HG03354 (cell line): ENCODE results near the gene PIK3R1.

Source experiments
- ATAC-seq: cut with Tn5 transposase; IDR thresholded peaks from one replicate; pipeline ENCODE4 v1.9.1; 2021; ENCODE audit warnings: mild to moderate bottlenecking; ENCODE audit not compliant: unreplicated experiment, poor library complexity, severe bottlenecking

The PIK3R1 gene

DNA sequence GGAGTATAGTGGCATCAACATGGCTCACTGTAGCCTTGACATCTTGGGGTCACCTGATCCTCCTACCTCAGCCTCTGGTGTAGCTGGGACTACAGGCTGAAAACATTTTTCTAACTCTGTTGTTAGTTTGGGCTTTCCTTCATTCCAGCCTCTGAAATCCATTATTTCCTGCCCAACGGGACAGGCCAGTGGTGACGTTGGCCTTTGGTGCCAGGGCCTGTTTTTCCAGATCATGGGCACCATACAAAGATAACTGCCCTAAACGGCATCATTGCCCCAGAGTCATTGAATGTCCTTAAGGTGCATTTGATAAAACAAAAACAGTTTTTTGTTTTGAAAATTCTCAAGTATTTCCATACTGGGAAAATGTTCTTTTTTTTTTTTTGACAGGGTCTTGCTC lies 32.1 kb downstream of the PIK3R1 start:
- ATAC-seq: no peak

DNA sequence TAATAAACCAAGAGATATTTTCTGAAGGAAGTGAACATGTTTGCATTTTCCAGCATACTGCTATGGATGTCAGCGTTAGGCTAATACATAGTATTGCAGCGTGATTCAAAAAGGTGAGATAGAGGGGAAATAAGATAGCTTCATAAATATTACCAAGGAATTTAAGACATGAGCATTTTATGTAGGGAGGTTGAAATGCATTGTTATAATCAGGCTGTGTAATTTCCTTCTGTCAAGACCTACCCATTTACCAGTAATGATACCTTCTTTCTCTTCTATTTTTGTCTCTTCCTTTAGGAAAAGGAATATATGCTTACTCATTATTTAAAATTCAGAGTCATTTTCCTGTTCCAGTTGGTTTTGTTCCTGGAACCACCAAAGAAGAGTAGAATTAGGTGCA lies 33.3 kb downstream of the PIK3R1 start:
- no peak for ATAC-seq

DNA sequence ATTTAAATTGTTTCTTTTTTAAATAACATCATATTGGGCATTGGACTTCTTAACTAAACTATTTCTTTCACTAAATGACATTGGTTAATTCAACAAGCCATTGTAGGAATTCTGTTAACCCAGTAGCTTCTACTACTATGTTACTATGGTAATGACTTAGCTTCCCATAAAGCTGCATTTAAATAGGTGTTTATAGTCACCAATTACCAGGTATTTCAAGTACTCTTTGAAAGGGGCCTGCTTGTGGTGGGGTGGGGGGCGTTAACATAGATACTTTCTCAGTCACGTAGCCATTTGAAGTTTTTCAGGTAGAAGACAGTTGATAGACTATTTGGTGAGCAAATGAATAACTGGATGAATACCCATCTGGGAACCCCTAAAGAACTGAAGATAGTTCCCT lies 34.0 kb downstream of the PIK3R1 start:
- no peak for ATAC-seq

DNA sequence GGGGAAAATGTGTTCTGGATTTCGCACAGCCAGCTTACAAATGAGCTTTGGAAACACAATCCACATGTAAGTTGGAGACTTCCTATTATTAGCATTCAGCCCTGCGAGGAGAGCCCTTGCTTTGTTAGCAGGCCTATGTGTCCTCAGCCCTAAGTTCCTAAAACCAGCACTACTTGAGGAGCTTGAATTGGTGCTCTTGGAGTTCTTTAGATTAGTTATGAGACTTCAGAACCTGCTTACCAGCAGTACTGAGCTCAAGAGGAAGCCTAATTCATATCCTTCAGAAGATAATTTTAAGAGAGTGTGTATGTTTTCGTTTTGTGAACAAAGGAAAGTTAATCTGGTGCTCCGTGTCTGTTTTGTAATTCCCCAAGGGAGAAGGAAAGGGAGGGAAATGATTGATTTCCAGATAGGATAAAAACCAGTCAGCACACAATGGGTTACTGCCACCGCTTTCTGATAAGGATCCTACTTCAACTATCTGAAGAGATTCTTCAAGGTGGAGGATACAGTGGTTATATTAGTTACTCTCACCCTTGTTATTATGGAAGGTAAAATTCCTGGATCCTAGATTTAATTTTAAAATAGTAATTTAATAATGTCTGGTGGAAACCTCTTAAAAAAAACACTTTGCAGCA lies 35.2 kb downstream of the PIK3R1 start:
- ATAC-seq: no peak

DNA sequence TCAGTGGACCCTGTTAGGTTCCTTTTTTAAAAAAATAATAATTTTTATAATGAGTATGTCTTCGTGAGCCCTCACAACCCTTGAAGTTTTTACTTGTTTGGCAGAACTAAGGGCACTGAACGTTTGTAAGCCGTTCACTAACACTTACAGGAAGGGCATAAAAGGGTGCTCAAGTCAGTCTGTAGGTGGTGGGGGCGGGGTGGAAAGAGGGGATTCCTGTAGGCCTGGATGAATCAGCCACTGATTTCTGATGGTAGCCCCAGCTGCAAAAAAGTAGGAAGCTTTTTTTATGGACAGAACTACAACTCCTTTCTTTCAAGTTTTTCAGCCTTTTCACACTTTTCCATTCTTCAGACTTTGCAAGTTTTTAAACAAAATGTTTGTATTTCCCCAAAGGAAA lies 35.8 kb downstream of the PIK3R1 start:
- ATAC-seq: no peak

DNA sequence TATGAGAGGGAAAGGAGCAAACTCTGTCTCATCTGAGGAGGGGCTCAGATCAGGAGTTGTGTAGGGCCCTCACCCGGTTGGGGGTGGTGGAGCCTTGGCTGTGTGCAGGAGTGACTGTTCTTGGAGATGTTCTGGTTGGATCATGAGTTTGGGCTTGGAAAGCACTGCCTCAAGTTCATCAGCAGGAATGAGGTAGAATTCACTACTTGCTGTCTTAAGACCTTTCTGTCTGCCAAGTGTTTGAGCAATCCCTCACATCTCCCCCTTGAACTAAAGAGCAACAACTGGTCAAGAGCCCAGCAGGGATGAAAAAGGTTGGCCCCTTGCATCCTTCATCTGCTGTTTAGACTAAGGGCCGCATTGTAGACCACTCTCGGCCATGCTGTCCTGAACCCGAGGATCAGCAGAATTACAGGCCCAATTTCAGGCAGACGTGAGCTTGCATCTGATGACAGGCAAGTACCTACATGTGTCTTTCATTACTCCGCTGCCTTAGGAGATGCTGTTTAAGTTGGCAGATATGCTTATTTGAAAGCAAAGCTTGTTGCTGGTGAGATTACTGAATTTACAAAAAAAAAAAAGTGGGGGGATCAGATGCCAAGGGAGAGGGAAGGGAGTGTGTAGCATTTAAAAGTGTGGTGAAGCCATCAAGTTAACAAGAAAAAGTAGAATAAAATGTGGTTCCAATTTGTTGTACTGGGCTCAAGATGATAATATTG lies 36.4 kb downstream of the PIK3R1 start:
- no peak for ATAC-seq

DNA sequence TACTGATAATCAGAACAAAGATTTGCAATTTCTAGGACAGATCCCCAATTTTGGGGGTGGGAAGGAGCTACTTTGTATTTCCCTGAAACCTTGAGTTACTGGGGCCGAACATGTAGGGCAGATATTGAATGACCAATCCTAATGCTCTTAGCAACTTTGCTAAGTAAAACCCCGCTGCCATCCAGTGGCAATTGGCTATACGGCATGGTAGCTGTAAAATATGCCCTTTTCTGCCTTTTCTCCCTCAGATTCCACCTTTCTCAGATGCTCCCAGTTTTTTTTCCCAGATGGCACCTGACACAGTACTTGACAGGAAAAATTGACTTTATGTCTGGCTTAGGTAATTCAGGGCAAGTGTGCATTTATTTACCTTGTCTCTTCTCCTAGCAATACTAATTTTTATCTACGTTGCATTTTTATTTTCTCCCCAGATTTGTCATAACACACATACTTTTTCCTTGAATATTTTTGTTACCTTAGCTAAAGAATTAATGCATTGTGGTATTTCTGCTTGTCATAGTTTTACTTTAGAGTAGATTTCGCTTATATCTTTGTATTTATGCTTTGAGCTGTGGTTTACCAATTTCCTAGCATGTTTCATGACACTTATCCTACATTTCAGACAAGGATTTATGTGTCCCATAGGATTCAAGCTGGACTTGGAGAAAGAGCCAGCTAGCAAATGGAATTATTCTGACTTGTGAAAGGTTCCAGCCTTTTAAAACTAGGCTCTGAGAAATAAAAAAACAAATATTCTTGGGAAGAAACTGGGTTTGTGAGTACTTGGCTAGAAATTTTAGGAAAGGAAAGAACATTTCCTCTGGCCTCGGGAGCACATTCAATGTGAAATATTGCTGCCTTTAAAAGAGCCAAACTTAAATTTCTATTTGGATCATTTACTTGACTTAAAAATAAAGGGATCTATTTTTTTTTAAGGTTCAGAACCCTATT lies 37.4 kb downstream of the PIK3R1 start:
- ATAC-seq: peak; percentile 70

DNA sequence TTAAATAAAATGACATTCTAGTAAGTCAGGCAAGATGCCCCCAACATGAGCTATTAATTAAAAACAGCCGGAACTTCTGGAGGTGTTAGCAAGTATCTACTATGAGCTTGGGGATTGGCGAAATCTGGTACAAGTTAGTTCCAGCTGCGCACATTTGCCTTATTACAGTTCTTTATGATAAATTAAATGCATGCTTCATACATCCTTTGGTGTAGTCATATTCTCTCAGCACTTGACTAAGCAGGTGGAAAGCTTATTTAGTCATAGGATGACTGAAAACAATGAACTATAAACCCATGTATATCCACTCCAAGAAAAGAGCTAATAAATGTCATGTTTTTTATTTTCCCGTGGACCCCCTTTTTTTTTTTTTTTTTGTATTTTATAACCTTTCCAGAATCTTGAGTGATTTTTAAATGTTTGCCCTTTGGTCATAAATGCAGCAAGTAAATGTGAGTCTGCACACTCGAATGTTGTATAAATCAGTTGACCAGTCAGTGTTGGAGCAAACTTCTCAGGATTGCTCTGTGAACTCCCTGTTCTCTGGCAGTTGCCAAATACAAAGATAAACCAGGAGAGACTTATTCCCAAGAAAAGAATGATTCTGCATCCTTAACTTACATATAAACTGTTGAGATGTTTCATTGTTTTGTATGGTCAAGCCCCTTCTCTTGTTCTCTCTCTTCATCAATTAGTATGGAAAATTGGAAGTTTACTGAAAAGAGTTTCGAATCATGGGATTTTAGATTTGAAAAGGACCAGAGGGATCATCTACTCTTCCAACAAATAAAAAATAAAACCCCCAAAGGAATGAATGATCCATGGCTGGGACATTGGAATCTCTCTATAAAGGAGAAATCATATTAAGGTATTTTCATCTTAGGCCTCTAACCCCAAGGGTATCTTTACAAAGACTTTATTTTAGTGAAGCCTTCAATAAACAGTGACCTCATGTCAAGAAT lies 38.3 kb downstream of the PIK3R1 start:
- no peak for ATAC-seq

DNA sequence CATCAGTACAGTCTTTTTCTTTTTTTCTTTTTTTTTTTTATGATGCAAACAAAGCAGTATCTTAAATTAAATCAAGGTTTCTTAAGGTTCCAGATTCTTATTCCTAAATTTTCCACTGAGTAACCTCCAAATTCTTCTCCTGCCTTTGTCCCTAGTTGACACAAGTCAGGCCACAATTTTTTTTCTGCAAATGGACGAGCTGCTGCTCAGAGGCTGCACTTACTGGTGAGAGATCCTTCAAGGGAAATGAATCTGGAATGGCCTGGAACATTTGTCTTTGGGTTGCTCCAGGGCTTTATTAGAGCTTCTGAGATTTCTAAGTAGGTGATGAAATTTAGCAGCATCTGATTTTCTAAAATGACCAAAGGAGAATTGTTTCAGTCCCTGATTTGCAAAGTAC lies 39.3 kb downstream of the PIK3R1 start:
- ATAC-seq: no peak

DNA sequence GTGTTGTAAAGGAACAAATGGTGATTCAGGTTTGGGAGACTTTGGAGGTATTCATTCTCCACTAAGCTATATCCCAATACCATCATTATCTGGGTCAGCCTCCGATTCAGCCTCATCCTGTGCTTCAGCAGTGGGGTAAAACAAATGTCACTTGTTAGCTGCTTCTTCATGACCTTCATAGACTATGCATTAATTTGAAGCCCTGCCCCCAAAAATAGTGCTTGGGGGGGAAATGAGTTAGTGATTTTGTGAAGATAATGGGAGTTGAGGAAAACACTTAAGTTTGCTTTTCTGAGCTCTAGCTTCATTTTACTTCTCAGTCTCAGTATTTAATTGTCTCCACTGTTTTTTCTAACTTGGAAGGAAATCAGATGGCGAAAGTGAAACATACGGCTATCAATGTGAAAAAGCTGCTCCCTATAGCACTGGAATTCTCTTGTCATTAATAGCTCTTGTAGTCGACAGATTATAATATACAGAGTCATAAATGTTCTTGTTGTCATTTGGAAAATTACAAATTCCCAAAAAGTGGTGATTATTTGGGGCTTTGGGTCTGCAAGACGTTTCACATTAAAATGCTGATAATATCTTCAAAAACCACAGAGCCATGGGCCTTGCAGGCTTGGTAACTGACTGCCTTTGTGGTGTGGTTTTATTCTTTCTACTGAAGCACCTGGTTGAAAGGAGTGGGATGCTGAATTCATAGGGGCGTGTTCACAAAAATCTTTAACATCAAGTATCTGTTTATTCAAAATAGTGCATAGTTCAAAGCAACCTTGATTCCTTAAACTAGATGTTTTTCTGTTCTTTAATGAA lies 40.0 kb downstream of the PIK3R1 start:
- no peak for ATAC-seq

DNA sequence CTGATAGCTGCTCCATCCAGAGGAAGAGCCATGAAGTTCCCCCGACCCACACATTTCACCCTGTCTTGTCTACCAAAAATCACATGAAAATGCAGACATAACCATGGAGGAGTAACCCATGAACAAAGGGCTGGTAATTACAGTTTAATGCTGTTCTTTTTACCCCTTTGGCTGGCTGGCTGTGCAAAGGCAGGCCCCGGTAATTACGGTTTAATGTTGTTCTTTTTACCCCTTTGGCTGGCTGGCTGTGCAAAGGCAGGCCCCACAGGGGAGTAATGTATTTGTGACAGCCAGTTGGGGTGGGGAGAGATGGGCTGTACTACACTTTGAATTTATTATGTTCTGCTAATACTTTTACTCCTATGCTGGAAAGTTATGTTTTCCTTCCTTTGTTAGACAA lies 41.7 kb downstream of the PIK3R1 start:
- no peak for ATAC-seq

DNA sequence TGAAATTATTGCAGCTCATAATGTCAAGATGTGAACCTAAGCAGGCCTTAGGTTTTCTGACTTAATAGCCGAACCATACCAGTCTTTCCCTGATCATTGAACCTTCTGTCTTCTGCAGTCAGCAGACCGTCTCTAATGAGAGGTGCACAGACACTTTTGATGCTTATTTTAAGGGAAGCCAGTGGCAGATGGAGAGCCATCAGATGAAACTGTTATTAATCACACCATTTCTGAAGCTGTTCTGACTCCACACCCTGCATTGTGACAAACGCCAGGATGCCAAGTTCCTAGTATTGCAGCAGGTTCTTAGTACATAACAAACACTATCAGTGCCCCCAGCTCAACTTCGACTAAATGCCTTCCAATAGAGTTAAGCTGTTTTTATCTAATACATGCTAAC lies 43.0 kb downstream of the PIK3R1 start:
- no peak for ATAC-seq

DNA sequence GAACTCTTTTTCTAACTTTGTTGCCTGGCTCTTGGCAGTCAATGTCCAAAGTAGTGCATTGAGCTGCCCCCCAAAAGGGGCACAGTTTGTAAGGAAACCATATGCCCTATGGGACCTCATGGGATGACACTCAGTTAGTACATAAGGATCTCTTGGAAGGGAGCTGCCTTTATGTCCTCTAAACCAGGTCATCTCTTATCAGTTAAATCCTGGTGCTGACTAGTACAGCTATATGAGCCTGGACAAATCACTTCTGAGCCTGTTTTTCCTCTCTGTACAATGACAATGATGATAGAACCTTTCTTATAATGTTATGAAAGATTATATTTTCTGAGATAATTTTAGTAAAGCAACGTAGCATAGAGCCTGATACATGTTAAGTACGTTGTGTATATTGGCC lies 44.1 kb downstream of the PIK3R1 start:
- ATAC-seq: no peak

DNA sequence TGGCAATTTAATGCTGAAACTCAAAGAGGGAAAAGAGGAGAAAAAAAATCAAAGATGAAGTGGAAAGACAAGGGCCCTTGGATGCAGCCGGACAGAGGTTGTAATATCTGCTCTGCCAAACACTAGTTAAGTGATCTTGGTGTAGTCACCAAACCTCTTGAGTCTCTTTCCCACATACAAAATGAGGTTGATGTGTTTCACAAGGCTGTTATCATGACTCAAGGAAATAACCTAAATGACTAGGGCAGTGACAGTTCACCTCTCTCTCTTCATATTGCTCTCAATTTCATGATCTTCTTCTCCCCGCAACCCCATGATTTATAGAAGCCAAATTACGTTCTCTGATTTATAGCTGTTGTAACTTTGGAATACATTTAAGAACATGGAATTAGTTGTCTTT lies 44.9 kb downstream of the PIK3R1 start:
- ATAC-seq: no peak

DNA sequence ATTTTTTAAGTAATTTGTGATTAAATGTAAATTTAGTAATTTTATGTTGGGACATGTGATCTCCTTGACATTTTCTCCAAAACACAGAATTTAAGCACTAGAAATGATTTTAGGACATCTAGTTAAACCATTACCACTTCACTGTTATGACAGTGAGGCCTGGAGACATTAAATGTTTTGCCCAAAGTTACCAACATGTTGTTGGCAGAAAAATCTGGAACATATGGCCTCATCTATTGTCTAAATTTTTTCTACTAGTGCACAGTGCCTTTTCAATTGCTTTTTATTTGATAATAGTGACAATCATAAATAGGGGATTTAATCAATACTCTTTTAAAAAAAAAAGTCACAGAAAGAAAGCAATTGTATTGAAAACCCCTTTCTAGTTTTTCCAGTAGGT lies 45.6 kb downstream of the PIK3R1 start:
- ATAC-seq: no peak

DNA sequence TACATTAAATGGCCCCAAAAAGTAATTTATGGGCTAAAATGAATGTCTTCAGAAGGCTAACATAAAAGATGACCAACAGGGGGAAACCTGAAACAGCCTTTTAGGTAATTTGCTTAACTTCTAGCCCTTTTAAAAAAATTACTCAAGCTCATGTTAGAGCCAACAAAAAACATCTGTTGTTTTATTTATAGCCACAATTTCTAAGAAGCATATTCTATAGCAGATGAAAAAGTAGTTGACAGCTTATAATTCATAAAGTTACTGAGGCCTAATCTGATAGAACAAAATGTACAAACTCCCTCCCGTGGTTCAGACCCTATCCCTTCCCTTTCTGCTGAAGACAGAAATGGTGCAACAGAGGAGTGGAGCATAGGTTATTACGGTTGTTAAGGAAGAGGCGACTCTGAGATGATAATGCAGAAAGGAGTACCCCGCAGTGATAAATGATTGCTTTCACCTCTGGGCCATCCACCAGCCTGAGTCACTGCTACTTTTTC lies 46.1 kb downstream of the PIK3R1 start:
- no peak for ATAC-seq

DNA sequence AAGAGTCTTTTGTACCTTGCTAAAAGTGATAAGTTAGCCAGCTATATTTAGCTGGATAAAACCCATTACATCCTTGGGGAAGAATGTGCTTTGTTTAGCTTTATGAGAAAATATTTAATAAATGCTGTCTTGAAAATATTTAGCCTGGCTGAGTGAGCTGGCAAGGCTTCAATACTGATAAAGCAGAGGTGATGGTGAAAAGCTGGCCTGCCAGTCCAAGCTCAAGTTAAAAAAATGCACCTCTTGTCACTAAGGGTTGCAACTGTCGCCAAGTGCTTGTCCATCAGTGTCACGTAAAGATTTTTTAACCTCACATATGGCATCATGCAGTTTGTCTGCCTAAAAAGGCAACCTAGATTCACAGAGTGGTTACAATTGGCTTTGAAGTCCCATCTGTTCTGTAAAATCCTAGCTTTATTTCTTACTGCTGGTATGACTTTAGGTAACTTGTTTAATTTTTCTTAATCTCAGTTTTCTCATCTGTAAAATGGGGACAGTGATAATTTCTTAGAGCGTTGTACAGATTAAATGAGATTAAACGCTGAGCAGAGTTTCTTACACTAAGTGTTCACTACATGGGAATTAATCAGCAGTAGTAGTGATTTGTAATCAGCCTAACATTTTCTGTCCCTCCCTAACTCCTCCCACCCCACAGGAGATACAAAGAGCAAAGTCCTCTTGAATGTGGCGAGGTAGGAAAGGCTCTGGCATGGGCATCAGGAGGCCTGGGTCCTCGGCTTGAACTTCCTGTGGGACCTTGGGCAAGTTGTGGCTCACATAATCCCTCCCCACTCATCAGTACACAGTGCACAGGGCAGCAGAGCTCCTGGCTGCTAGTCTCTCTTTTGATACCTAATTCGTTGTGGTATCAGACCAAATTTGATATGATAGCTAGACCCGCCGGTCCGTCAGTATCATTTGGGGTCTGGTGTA lies 48.7 kb downstream of the PIK3R1 start:
- ATAC-seq: no peak

DNA sequence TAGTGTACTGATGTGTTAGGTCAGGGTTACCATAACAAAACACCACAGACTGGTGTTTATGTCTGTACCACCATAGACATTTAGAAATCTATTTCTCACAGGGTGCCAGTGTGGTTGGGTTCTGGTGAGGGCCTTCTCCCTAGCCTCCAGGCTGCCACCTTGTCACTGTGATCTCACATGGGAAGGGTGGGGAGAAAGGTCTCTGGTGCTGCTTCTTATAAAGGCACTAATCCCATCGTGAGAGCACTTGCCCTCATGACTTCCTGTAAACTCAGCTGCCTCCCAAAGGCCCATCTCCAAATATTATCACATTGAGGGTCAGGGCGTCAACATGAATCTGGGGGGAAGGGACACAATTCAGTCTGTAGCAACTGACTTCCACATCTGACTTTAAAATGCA lies 49.8 kb downstream of the PIK3R1 start:
- ATAC-seq: no peak
